KOPT-K1 (cell line): ENCODE data around the gene COG5.

Experiments
- H3K27ac ChIP-seq: fragments of 200-600 bp; sonication (generic); 2 replicates; pipeline ENCODE4 v1.5.1; 2016; ENCODE audit warnings: antibody characterized with exemption, mild to moderate bottlenecking, low read depth, low read length; ENCODE audit not compliant: poor library complexity, severe bottlenecking
- H3K36me3 ChIP-seq: fragments of 200-600 bp; sonication (generic); 2 replicates; pipeline ENCODE4 v1.5.1; 2017; ENCODE audit warnings: antibody characterized with exemption, mild to moderate bottlenecking, low read length, moderate library complexity; ENCODE audit not compliant: insufficient read depth
- H3K9me3 ChIP-seq: fragments of 200-600 bp; sonication (generic); 2 replicates; pipeline ENCODE4 v1.5.1; 2017; ENCODE audit warnings: antibody characterized with exemption, low read length, mild to moderate bottlenecking; ENCODE audit not compliant: insufficient read depth, poor library complexity, severe bottlenecking

COG5 gene

GRCh38 chr7:107468824-107469223 lies 94.9 kb downstream of the COG5 start:
- Histone ChIP-seq H3K9me3 (no peaks in the 10 kb centered on the region), H3K36me3 (no peaks in the 10 kb centered on the region), H3K27ac (no peak overlapping the region)

- Histone ChIP-seq H3K27ac (no peak overlapping the region), H3K9me3 (no peaks in the 10 kb centered on the region), H3K36me3 (no peaks in the 10 kb centered on the region)
Measured at GRCh38 chr7:107467972-107468371, 95.7 kb downstream of the COG5 start.

GRCh38 chr7:107464666-107465226 lies 99.0 kb downstream of the COG5 start:
- H3K36me3 ChIP-seq: no peaks in the 10 kb centered on the region
- H3K9me3 ChIP-seq: no peaks in the 10 kb centered on the region

GRCh38 chr7:107463139-107464078 lies 100.3 kb downstream of the COG5 start:
- Histone ChIP-seq H3K27ac (no peak overlapping the region), H3K9me3 (no peaks in the 10 kb centered on the region), H3K36me3 (no peaks in the 10 kb centered on the region)

More at GRCh38 chr7:107464666-107465226, 99.0 kb downstream of the COG5 start:
- no peak overlapping the region for H3K27ac ChIP-seq

DNA sequence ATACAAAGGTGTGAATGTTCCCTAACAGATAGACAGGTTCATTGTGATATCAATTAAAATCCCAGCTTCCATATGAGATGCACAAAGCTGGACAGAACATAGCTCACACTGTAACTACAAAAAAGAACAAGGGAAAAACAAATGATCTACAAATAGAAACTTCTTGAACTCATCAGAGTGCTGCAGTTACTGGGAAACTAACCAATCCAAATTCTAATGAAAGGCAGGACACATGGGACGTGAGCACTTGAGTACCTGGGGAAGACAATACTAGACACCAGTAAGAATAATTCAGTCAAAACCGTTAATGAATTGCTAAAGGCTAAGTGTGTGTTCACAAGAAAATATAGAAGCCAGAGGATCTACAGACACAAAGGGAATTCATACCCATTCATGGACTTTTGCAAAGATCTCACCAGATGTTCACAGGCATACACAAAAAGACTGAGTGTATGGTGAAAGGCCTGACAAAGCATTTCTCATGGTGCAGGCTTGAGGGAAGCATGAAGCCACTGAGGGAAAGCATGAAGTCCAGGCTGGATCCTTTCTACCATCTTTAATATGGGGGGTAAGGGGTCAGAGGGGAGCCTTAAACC lies 101.7 kb downstream of the COG5 start:
- Histone ChIP-seq H3K27ac (no peak overlapping the region), H3K36me3 (no peaks in the 10 kb centered on the region; the same call in 1 of the 2 replicates), H3K9me3 (no peaks in the 10 kb centered on the region)

DNA sequence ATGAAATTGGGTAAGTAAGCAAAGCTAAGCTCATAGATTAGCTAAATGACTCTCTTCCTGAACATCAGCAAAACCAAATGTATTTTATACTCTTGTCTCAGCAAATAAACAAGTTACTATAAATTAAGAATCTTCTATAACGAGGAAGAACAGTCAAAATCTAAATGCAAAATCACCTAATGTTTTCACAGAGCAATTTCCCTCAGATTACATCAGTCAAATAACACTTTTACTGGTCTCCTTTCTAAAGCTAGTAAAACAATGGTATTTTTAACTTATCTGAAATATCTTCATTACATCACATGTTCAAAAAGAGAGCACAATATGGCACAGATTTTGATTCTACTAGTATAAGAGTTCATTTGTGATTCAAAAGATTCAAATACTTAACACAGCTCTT lies 110.3 kb downstream of the COG5 start:
- Histone ChIP-seq H3K27ac (no peak overlapping the region), H3K9me3 (no peaks in the 10 kb centered on the region), H3K36me3 (no peaks in the 10 kb centered on the region; the same call in 1 of the 2 replicates)

GRCh38 chr7:107450970-107451369 lies 112.8 kb downstream of the COG5 start:
- Histone ChIP-seq H3K9me3 (no peaks in the 10 kb centered on the region), H3K27ac (no peak overlapping the region), H3K36me3 (no peaks in the 10 kb centered on the region)

- peaks cover 6% of the 10 kb centered on the region for H3K9me3 ChIP-seq
- H3K36me3 ChIP-seq: no peaks in the 10 kb centered on the region
- H3K27ac ChIP-seq: no peak overlapping the region
Measured at GRCh38 chr7:107446988-107447387, 116.7 kb downstream of the COG5 start.

DNA sequence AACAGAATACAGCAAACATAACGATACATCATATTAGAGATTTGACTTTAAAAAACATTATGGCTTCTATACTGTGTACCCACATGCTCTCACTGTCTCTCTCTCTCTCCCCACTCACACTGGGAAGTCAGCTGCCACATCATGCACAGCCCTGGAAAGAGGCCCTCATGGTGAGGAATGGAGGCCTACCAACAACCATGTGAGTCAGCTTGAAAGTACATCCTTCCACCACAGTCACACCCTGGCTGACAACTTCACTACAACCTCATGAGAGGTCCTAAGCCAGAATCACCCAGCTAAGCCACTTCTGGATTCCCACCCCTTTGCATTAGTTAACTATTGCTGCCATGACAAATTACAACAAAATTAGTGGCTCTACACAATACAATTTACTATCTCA lies 117.2 kb downstream of the COG5 start:
- no peak overlapping the region for H3K27ac ChIP-seq
- H3K36me3 ChIP-seq: no peaks in the 10 kb centered on the region
- peaks cover 8% of the 10 kb centered on the region for H3K9me3 ChIP-seq

GRCh38 chr7:107442678-107443077 lies 121.0 kb downstream of the COG5 start:
- Histone ChIP-seq H3K36me3 (no peaks in the 10 kb centered on the region), H3K9me3 (peaks cover 8% of the 10 kb centered on the region), H3K27ac (no peak overlapping the region)

DNA sequence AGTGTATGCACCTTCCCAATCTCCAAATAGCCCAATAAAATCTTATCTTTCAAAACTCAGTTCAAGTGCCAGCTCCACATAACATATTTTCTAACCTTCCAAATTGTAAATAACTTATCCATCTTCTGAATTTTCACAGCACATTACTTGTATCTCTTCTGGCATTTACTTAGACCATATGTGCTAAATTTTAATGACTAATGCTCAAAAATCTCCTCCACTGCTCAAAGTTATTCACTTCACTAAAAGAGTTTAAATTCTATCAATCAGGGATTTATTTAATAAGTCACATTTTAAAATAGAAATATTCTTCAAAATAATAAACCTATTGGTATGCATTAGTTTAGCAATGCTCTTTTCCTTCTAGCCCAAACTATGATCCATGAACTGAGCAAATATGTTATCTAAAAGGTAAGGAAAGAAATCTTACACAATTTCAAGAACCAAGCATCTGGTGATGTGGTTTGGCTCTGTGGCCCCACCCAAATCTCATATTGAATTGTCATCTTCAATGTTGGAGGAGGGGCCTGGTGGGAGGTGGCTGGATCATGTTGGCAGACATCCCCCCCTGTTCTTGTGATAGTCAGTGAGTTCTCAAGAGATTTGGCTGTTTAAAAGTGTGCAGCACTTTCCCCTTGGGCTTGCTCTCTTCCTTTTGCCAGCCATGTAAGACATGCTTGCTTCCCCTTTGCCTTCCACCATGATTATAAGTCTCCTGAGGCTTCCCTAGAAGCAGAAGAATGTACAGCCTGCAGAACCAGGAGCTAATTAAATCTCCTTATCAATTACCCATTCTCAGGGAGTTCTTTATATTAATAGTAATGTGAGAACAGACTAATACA lies 121.9 kb downstream of the COG5 start:
- H3K36me3 ChIP-seq: no peaks in the 10 kb centered on the region
- peaks cover 8% of the 10 kb centered on the region for H3K9me3 ChIP-seq
- no peak overlapping the region for H3K27ac ChIP-seq

- Histone ChIP-seq H3K27ac (no peak overlapping the region), H3K36me3 (no peaks in the 10 kb centered on the region), H3K9me3 (peaks cover 8% of the 10 kb centered on the region)
Measured at GRCh38 chr7:107439025-107439424, 124.7 kb downstream of the COG5 start.

DNA sequence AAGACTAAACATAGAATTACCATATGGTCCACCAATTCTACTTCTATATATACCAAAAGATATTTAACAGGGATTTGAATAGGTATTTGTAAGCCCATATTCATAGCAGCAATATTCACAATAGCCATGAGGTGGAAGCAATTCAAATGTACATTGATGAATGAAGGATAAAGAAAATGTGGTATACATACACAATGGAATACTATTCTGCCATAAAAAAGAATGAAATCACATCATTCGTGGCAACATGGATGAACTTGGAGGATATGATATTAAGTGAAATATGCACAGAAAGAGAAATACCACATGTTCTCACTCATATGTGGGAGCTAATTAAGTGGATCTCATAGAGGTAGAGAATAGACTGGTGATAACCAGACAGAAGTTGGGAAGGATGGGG lies 128.0 kb downstream of the COG5 start:
- peaks cover 14% of the 10 kb centered on the region for H3K9me3 ChIP-seq
- H3K27ac ChIP-seq: no peak overlapping the region
- H3K36me3 ChIP-seq: no peaks in the 10 kb centered on the region

DNA sequence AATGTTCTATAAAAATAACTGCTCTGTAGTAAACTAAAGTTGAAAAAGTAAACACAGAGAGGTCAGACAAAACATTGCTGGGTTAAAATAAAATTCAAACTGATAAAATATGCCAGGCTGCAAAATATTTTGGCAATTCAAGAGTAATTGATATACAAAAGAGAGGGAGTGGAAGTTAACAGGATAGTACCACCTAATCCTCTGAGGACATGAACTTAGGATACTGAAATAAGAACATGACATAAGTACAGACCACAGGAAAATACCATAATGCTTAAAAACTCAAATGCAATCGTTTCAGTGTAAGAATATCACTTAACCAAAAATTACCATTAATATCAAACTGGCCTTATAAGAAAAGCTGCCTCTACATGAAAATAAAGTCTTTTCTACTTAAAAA lies 131.5 kb downstream of the COG5 start:
- no peak overlapping the region for H3K27ac ChIP-seq
- H3K36me3 ChIP-seq: peaks cover 5% of the 10 kb centered on the region; the same call in 1 of the 2 replicates
- peaks cover 20% of the 10 kb centered on the region for H3K9me3 ChIP-seq

GRCh38 chr7:107430057-107430456 lies 133.7 kb downstream of the COG5 start:
- H3K9me3 ChIP-seq: peaks cover 20% of the 10 kb centered on the region

More at GRCh38 chr7:107430057-107430456, 133.7 kb downstream of the COG5 start:
- Histone ChIP-seq H3K27ac (no peak overlapping the region), H3K36me3 (peaks cover 5% of the 10 kb centered on the region; the same call in 1 of the 2 replicates)
